Activated naive CD8-positive, alpha-beta T cell treated with anti-CD3 and anti-CD28 coated beads, Interleukin-2, amount 50 U/mL, for 16 hours (primary cell): ENCODE results near the gene VGLL3.
"Not testable (repeated sequence)": the region's sequence is repeated elsewhere in the genome, so short reads cannot be mapped to it uniquely, and the experiment has no call there.

Experiments used
- DNase-seq: peaks from one replicate; pipeline ENCODE4 v3.0.0-alpha.2; 2020; ENCODE audit warnings: low read depth, low spot score

Gene VGLL3, protein sequence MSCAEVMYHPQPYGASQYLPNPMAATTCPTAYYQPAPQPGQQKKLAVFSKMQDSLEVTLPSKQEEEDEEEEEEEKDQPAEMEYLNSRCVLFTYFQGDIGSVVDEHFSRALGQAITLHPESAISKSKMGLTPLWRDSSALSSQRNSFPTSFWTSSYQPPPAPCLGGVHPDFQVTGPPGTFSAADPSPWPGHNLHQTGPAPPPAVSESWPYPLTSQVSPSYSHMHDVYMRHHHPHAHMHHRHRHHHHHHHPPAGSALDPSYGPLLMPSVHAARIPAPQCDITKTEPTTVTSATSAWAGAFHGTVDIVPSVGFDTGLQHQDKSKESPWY

DNA sequence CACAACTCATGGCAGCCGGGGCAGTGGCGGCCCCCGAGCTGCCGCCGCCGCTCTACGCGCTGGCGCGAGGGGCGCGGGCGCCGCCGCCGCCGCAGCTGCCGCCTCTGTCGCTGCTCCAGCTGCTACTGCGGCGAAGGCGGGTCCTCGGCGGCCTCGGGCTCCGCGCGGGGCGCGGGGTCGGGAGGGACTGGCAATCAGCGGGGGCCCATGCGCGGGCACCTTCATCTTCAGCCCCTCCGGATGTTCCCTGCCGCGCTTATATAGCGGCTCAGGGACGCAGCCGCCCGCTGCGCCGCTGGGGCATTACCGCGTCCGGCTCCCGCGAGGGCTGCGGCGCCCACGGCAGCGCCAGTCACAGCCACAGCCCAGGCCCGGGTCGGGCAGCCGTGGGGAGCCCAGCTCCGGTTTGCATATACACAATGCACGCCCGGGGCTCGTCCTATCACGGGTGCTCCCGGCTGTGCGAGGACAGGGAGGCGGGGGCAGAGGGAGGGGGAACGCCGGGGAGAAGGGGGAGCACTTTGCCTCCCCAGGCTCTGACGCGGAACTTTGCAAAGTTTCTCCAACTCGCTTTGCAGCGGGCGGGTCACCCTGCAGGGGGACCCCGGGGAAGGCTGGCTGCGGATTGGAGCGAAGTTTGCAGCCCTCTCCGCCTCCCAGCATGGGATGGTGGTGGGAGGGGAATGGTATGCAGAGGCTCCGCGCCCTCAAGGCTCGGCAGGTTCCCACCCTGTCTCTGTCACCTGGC is at the start of gene VGLL3:
Gene VGLL3 (minus strand): TSS at position 416 of the 748 bp plus-strand sequence. CDS start 406 bp downstream, at position 10.
- no peak for DNase-seq

DNA sequence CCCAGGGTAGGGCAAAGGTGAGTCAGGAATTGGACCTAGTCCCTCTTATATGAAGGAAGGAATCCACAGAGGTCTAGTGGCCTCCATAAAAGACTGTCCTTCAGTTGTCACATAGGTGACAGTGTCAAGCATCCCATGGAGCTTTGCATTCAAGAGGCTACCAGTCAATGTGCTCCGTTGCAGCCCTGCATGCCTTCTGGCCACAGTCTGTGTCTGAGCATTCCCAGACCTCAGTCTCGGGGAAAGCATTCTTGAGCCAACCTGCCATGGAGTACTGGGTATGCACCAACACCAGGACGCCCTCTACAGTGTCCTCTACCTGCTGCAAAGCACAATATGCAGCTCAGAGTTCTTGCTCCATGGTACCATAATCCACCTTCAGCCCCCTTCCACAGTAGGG is 46.7 kb upstream of the VGLL3 start:
- no peak for DNase-seq

DNA sequence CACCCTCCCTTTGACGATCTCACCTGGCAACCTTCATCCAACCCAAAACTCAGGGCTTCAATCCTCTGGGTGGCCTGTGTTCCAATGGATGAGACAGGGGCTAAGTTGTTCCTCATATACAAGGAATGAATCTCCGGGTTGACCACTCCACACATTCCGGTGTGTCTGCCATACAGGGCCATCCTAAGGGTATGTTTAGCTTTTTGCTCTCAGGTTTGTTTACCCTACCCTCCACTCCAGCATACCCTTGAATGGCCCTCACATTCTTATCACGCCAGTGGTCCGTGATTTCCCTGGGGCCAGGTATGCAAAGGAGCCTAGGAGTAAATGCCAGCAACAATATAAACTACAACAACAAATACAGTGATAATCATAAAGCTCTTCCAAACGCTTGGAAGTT is 45.7 kb upstream of the VGLL3 start:
- DNase-seq, result no peak

DNA sequence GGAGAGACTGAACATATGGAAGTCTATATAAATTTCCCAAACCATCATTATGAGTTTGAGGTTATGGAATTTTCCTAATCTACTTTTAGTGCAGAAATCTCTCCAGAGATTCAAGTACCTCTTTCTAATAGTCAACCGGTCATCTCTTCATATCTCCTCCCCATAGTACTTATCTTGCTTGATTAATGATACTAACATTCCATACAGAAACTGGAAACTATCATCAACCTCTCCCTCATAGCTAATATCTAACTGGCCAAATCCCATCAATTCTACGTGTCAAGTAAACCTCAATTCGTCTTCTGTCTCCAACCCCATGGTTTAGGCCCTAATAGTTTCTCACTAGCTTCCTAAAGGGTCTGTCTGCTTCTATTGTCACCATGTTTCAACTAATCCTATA is 44.4 kb upstream of the VGLL3 start:
- DNase-seq, result no peak

DNA sequence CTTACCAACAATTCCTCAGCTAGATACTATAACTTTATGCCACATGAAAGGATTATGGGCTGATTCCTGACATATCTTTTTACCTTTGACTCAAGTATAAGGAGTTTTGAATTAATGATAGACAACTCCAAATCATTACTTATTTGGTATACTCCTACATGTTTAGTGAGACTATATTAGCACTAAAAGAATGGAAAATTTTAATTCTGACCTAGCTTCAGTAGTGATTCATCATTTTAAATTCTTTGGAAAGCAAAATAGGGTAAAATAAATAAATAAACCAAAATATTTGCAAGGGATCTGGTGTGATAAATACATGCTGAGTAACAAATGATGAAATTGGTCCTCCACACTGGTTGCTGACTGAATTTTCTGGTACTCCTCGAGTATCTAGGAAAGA is 42.3 kb upstream of the VGLL3 start:
- DNase-seq, result no peak

DNA sequence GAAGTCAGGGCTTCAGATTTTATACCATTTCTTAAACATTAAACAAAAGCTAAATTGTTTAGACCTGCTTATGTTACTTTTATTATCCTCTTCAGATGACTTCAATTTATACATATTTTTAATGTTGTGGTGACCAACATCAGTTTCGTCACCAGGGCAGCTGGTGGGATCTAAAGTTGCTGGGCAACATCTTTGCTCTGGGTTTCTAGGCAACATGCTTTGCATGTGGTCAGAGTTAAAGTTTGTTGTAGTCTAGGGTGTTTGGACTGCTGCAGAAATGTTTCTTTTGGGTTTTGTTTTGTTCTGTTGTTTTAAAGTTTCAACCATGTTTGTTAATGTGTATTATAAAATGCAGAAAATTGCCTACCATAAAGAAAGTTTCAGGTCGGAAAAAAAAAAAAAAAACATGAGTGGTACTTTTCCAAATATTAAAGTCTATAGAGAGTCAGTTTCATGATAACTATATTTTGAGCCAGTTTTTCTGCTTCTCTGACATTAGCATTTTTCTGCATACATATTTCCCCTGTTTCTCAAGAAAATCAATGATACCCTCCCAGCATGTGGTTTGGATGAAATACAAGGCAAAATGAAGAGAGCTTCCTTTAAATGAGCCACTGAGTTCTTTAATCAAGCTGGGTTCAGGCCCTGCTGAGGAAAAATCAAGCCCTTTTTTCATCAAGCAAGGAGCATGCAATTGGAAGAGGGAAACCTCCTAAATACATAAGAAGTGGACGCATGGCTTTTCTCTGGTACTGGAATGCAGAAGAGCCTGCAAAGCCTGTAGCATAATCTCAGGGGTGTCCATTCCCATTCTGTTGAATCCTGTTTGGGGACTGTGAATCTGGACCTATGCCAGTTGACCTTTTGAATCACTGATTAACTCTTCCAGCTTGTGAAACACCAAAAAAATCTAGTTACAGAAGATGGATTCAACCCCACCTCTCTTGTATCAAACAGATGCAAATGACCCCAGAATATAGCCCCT is 35.0 kb upstream of the VGLL3 start:
- DNase-seq, result no peak

DNA sequence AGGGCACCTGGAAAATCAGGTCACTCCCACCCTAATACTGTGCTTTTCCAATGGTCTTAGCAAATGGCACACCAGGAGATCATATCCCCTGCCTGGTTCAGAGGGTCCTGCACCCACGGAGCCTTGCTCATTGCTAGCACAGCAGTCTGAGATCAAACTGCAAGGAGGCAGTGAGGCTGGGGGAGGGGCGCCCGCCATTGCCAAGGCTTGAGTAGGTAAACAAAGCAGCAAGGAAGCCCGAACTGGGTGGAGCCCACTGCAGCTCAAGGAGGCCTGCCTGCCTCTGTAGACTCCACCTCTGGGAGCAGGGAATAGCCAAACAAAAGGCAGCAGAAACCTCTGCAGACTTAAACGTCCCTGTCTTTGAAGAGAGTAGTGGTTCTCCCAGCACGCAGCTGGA is 26.4 kb upstream of the VGLL3 start:
- DNase-seq, result not testable (repeated sequence)

DNA sequence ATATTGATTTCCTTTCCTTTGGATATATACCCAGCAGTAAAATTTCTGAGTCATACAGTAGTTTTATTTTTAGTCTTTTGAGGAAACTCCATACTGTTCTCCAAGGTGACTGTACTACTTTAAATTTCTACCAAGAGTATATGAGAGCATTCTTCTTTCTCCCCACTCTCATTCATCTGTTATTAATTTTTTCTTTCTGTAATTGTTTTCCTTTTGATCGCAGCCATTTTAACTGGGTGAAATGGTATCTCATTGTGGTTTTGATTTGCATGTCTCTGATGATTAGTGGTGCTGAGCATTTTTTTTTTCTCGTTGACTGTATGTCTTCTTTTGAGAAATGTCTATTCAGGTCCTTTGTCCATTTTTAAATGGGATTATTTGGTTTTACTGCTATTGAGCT is 18.3 kb upstream of the VGLL3 start:
- DNase-seq, result no peak

DNA sequence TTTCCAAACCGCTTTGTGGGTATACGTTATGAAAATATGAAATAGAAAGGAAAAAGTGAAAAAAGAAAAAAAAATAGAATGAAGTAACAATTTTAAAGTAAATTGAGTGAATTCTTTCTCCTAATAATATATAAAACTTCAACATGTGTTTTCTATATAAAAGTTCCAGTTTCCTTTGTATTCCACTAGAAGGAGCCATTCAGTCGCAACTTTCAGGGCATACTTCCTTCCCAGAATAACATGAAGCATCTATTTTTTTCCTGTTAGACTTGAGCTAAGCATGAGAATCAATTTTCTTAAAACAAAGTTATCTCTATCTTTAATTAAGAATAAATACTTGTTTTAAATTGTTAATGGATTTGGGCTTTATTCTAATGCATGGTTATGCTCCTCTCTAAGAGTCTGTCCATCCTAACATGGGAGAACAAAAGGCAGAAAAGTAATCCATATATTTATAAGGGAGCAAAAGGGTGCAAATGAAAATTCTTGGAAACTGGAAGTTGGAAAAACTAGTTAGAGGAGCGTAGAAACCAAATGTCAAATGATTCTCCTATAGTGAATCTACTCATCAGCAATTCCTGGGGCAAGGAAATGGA is 16.0 kb upstream of the VGLL3 start:
- no peak for DNase-seq

DNA sequence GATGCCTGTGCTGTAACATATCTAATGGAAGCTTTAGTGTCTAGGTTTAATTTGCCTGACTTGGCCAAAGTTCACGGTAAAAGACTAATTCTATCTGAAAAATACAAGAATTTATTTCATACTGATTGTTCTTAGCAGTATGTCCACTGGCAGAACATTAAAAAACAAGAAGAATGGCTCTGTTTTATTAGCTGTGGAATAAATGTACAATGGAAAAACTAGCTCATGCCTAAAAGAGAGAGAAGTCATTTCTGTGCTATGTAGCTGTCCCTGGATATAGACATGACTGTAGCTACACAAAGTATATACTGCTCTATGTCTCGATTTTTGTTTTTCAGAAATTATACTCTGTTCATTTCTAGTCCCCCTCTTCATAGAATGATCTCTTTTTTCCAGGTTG is 13.9 kb upstream of the VGLL3 start:
- no peak for DNase-seq

DNA sequence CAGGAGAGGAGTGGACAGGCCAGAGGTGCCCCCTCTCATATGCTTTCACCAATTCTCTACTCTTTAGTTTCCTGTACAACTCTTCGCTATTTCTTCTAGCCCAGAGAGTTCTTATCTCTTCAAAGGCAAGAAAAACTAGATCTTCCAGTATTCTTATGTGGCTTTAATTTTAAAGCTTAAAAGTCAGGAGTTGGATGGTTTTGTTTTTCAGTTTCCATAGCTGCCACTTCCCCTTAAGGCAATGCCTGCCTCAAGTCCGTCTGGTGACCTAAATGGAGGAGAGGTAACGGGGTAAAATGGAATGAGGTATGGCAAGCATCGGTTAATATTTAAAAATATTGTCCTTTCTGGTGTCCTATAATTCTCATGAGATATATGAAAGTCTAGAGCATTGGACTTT is 11.4 kb upstream of the VGLL3 start:
- DNase-seq, result no peak

DNA sequence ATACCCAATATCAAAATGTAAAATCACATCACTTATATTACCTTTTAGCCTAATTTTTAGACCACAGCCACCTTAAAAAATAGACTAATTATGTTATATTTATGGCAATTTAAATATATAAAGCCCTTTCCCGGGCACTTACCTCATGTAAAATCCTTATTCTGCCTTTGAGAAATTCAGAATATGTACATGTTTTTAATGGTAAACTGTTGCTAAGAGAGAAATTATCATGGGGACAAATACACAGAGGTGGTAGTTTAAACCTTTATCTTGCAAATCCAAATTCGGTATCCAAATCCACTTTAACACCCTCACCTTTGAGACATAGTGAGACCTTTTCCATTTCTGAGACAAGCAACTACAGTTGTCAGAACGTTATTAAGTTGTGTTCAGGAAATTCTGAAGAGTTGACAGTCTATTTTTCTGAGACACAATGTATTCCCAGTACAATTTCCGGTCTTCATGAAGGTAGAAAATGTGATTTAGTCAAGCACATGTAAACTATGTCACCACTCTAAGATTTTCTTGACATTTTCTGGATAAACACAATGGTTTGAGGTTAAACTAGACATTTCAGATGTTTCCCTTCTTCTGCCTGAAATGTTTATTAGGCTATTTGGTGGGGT is 10.6 kb upstream of the VGLL3 start:
- DNase-seq, result no peak

DNA sequence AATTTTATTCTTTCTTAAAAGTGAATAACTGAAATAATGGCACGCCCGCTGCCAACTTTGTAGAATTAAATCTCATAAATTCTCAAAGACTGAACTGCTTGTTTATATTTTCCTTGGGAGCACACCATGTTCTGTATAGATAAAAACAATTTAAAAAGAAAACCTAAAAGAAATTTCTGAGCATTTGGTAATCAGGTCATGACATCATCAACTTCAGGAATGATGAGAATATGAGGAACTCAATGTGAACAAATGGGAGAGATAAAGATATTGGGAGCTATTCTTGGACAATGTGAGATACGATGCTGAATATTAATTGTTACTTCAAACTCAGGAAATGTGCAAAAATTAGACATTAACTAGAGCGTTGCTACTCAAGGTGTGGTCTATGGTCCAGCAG is 10.0 kb upstream of the VGLL3 start:
- no peak for DNase-seq

DNA sequence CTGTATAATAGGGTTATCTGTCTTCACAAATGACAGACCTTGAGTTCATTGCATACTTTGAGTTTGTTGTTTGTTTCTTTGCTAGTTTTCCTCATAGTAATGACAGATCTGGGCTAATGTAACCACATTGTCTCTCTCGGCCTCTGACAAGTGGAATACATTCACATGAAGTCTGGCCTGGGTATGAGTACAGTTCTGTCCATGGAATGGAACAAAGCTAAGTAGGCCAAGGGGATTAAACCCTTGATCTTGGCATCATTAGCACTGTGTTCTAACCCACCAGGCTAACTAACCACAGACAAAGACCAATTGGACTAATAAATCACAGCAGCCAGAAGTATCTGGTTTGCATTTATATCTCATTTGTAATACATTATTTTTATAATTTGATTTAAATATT is 7.6 kb upstream of the VGLL3 start:
- no peak for DNase-seq

DNA sequence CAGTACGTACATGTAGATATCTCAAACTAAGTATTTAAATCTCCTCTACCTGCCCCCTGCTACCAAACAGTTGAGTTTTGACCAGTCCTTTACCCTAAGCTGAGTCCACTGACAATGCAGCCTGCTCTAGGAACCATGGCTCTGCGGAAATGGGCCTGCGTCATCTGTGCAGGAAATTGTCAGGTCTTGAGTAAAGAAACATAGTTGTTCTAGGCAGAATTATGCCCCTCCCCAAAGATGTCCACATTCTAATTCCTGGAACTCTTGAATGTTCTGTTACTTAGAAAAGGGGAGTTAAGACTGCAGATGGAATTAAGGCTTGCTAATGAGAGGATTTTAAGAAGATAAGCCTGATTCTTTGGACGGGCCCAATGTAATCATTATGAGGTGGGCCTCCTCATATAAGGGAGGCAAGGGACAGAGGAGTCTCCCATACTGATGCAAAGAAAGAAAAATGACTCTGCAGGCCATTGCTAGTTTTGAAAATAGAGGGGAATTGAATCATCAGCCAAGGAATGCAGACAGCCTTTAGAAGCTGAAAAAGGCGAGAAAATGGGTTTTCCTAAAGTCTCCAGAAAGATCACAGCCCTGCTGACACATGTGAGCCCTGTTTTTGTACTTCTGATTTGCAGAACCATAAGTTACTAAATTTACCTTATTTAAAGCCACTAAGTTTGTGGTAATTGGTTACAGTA is 5.5 kb upstream of the VGLL3 start:
- no peak for DNase-seq

DNA sequence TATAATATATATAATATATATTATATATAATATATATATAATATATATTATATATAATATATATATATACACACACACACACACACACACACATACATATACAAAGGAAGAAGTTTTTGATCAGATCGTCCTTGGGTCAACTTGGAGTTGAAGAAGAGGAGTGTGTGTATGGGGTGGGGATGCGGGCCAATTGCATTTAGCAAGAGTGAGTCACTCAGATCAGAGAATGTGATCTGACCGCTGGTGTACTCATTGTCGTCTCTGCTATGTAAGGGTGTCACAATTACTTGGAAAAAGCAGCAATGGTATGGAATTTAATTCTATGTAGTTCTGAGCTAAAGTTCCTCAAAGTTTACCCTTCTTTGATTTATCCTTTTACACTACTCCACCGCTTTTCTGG is 4.6 kb upstream of the VGLL3 start:
- DNase-seq, result no peak

DNA sequence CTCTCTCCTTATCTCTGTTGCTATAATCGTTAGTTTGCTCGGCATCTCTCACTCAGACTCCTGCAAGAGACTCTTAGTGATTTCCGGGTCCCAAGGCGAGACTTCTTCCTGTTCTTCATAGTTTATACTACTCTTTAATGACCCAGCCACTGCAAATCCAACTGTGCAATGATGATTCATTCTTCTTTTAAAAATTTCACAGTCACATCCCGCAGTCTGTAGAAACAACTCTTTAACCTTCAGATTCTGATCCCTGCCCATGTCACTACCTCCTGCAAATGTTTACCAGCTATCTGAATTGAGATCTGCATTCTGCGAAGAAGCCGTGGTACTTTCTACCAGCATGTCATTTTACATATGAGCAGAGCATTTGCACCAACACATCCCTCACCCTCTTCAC is 2.8 kb upstream of the VGLL3 start:
- DNase-seq, result no peak

DNA sequence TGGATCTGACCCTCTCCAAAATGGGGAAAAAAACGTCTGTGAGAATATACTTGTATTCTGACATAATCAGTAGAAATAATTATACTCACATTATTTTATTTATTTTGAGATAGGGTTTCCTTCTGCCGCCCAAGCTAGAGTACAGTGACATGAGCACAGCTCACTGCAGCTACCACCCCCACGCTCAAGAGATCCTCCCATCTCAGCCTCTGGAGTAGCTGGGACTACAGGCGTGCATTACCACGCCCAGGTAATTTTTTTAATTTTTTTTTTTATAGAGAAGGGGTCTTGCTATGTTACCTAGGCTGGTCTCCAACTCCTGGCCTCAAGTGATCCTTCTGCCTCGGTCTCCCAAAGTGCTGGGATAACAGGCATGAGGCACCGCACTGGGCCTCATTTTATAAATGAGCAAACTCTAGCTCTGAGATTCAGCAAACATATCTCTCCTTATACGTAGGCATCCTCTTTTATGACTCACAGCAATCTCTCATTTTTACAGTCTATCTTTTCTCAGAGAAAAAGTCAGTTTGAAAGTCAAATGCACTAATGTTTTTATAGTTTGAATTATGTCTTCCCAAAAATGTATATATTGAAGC is 989 bp upstream of the VGLL3 start:
- DNase-seq, result no peak

DNA sequence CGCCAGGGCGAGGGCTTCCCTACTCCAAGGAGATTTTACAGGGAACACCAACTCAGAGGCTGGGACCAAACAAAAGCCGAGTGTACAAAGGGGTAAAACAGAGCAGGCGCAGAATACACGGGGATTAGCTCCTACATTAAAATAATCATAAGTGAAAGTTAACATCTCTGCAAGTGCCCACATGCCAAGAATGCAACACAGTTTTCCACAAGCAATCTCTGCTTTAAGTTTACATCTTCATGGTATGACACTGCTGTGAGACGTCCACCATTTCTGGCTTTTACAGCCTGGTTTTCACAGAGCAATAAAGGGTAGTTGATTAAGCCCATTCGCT is 500 bp upstream of the VGLL3 start:
- DNase-seq, result no peak

DNA sequence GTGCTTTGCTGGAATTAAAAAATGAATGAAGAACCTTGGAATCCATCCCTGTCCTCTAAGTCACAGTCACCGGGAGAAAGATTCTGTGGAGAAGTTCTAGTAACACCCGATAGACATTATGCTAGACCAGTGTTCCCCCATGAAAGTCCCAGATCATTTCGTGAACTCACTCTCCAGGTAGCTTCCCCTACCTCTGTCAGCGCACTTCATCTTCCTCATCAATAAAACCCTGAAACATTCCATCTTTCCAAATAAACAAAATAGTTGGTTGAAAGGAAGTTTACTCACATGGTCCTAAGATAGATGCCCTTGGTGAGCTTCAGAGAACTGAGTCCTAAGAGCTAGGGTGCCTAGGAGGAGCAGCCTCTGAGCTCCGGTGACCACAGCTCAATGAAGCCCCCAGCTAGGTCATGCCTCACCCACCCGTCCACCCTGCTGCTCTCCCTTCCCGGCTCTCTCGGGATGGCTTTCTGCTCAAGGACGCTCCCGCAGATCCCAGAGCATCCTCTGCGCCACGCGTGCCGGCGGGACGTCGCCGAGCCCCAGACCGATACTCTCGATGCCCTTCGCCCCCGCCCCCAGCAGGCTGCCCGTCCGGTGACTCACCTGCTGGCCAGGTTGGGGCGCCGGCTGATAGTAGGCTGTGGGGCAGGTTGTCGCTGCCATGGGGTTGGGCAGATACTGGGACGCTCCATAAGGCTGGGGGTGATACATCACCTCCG is 776 bp downstream of the VGLL3 start:
- DNase-seq, result no peak
